Iris pigment epithelial cell (primary cell): ENCODE results near the gene CDC37.
A peak's percentile ranks its signal among the peaks of the same experiment; 100 is the strongest.

Experiments
- DNase-seq: peaks from one replicate; pipeline ENCODE4 v3.0.0-alpha.2; 2011; ENCODE audit warnings: low read depth

The CDC37 gene

GRCh38 chr19:10353793-10354391 is 49.5 kb downstream of the CDC37 start:
- DNase-seq = peak; percentile 37

GRCh38 chr19:10352764-10353671 is 50.3 kb downstream of the CDC37 start:
- no peak for DNase-seq

GRCh38 chr19:10346509-10346908 is 56.8 kb downstream of the CDC37 start:
- DNase-seq = peak; percentile 59

GRCh38 chr19:10344780-10345179 is 58.6 kb downstream of the CDC37 start:
- DNase-seq = no peak

- DNase-seq = no peak
These were observed 59.8 kb downstream of the CDC37 start for GRCh38 chr19:10343495-10343894.
